GM12801 (cell line): ENCODE measurements around the gene AGRN.

Source experiments
- CTCF ChIP-seq: IDR thresholded peaks from one replicate; pipeline ENCODE4 v1.5.1; 2011; ENCODE audit warnings: control low read depth; ENCODE audit not compliant: insufficient read length; ENCODE audit errors: extremely low read depth

The AGRN gene

GRCh38 chr1:1047407-1047806 is 27.5 kb downstream of the AGRN start:
- no peak for TF ChIP-seq CTCF

GRCh38 chr1:1047963-1048362 is 28.0 kb downstream of the AGRN start:
- TF ChIP-seq CTCF: no peak

GRCh38 chr1:1048765-1049164 is 28.8 kb downstream of the AGRN start:
- TF ChIP-seq CTCF: no peak

GRCh38 chr1:1049318-1050165 is 29.6 kb downstream of the AGRN start:
- no peak for TF ChIP-seq CTCF

GRCh38 chr1:1050577-1051052 is 30.7 kb downstream of the AGRN start:
- no peak for TF ChIP-seq CTCF

- TF ChIP-seq CTCF: no peak
Observed at GRCh38 chr1:1051127-1051810, 31.3 kb downstream of the AGRN start.

- TF ChIP-seq CTCF: no peak
Observed at GRCh38 chr1:1052003-1052840, 32.3 kb downstream of the AGRN start.
